K562 (cell line): ENCODE results near the gene SEPHS1. TPM values are rescaled to one million over a fixed set of nuclear protein-coding genes. Genes with fewer than 3 reads are reported as not detected.
"Not testable (repeated sequence)": the region's sequence is repeated elsewhere in the genome, so short reads cannot be mapped to it uniquely, and the experiment has no call there.

Experiments used
- ATAC-seq: fragments of 200-7000 bp; cut with Tn5 transposase; 3 replicates; pipeline ENCODE4 v1.9.1; 2020; ENCODE audit warnings: moderate library complexity
- BruUV-seq: library from RNA; stranded (reverse); fragments of 400-500 nt; replicated peaks from 2 replicates; lab custom pipeline; 2021; lab: Mats Ljungman, UMichigan
- CTCF ChIA-PET: fragments of 300-600 bp; formaldehyde crosslinking; extraction: SDS; loops from one replicate; lab custom pipeline; 2021; ENCODE audit warnings: low intra/inter-chr PET ratio; lab: Yijun Ruan, JAX
- POLR2A ChIA-PET: fragments of 300-600, 350-650 bp; sonication (Branson Sonifier 250); formaldehyde crosslinking; extraction: SDS; loops from one replicate; lab custom pipeline; 2021; ENCODE audit warnings: antibody characterized with exemption, inconsistent platforms; lab: Yijun Ruan, JAX
- DNase-seq, 4 experiments: peaks; one replicate each; pipeline versions ENCODE4 v3.0.0 to v3.0.0-alpha.2; 2011 to 2018; ENCODE audit warnings: low spot score in 3 of 4, mixed read lengths in 3 of 4; ENCODE audit errors: extremely low read depth in 1 of 4
- FAIRE-seq: peaks from 2 replicates; lab custom pipeline; 2011; peaks lifted over from hg19 to GRCh38; lab: Jason Lieb, UNC
- H2AFZ ChIP-seq: 2 replicates; pipeline ENCODE4 v1.6.0; 2011; ENCODE audit warnings: low read depth, low read length, control low read depth, inconsistent platforms
- H3K27ac ChIP-seq: fragments of 200-600 bp; 3 replicates; pipeline ENCODE4 v1.8.0; 2011; ENCODE audit warnings: low read depth, mild to moderate bottlenecking, control low read depth, inconsistent platforms, low read length, moderate library complexity, mixed read lengths; ENCODE audit errors: extremely low read depth
- H3K27me3 ChIP-seq, 2 experiments: fragments of 300-600 bp in 1 of 2; 2 replicates in 1 of 2; 3 replicates in 1 of 2; pipeline versions ENCODE4 v1.6.0 to v1.8.0; 2011; ENCODE audit warnings: inconsistent platforms in 2 of 2, low read length in 2 of 2, mild to moderate bottlenecking in 1 of 2, mixed read lengths in 1 of 2, moderate library complexity in 1 of 2; ENCODE audit not compliant: control insufficient read depth in 2 of 2, insufficient read depth in 2 of 2
- H3K36me3 ChIP-seq: fragments of 300-600 bp; 3 replicates; pipeline ENCODE4 v1.8.0; 2011; ENCODE audit warnings: mild to moderate bottlenecking, low read length, inconsistent platforms; ENCODE audit not compliant: control insufficient read depth, insufficient read depth
- H3K4me1 ChIP-seq, 2 experiments: fragments of 200-600 bp in 1 of 2; replicated peaks in 1 of 2; 2 replicates in 1 of 2; 3 replicates in 1 of 2; pipeline versions ENCODE4 v1.5.1 to v1.8.0; 2011; ENCODE audit warnings: inconsistent platforms in 2 of 2, low read length in 2 of 2, mild to moderate bottlenecking in 1 of 2, mixed read lengths in 1 of 2, moderate library complexity in 1 of 2; ENCODE audit not compliant: control insufficient read depth in 2 of 2, insufficient read depth in 2 of 2
- H3K4me2 ChIP-seq: 2 replicates; pipeline ENCODE4 v1.6.1; 2011; ENCODE audit warnings: low read length, control low read depth, inconsistent platforms, mixed read lengths; ENCODE audit not compliant: insufficient read depth
- H3K4me3 ChIP-seq: fragments of 200-600 bp; sonication (generic), shearing (Covaris generic); 2 replicates; pipeline ENCODE4 v1.5.1; 2016; ENCODE audit warnings: control low read depth, inconsistent platforms
- H3K79me2 ChIP-seq: fragments of 200-600 bp; 3 replicates; pipeline ENCODE4 v1.8.0; 2011; ENCODE audit warnings: low read length, inconsistent platforms; ENCODE audit not compliant: control insufficient read depth, insufficient read depth
- H3K9ac ChIP-seq, 2 experiments: 2 replicates each; pipeline versions ENCODE4 v1.6.0 to v1.6.1; 2011; ENCODE audit warnings: low read depth in 2 of 2, low read length in 2 of 2, control low read depth in 1 of 2, inconsistent platforms in 1 of 2, mild to moderate bottlenecking in 1 of 2, mixed read lengths in 1 of 2; ENCODE audit not compliant: insufficient read depth in 1 of 2
- H3K9me1 ChIP-seq: one replicate; pipeline ENCODE4 v1.6.0; 2011; ENCODE audit warnings: inconsistent platforms, mild to moderate bottlenecking, low read length, moderate library complexity; ENCODE audit not compliant: control insufficient read depth, insufficient read depth
- H3K9me3 ChIP-seq: replicated peaks from 2 replicates; pipeline ENCODE4 v1.5.1; 2011; ENCODE audit warnings: low read depth, low read length, inconsistent platforms; ENCODE audit not compliant: control insufficient read depth, insufficient read depth
- H4K20me1 ChIP-seq: replicated peaks from 2 replicates; pipeline ENCODE4 v1.6.1; 2011; ENCODE audit warnings: low read length, inconsistent platforms, mixed read lengths; ENCODE audit not compliant: control insufficient read depth, insufficient read depth
- NRF1 ChIP-seq, 2 experiments: fragments of 450-650 bp; IDR thresholded peaks in 1 of 2; conservative IDR thresholded peaks in 1 of 2; 2 replicates each; pipeline ENCODE4 v1.6.1; 2014; ENCODE audit warnings: mild to moderate bottlenecking in 2 of 2
- ZNF146 ChIP-seq: IDR thresholded peaks from one replicate; pipeline ENCODE4 v1.6.1; 2018; ENCODE audit warnings: missing compliant biosample characterization; ENCODE audit not compliant: unreplicated experiment
- ZNF282 ChIP-seq: sonication (generic); formaldehyde crosslinking; IDR thresholded peaks from 2 replicates; pipeline ENCODE4 v1.8.1; 2023; ENCODE audit warnings: missing genetic modification reagents
- WGBS: fragments of 100-300 bp; shearing (Covaris generic); methylation state at CpG from one replicate; pipeline ENCODE4 v1.1.6; 2016; ENCODE audit warnings: low coverage, mixed read lengths; ENCODE audit not compliant: insufficient coverage; ENCODE audit errors: missing lambda C conversion rate; 5-methylcytosine and 5-hydroxymethylcytosine counted together
- in situ Hi-C: fragments of 300-500 bp; cut with MboI; formaldehyde crosslinking; loops from 4 replicates; pipeline ENCODE4 v1.15.0; 2018; ENCODE audit warnings: inconsistent platforms, mixed read lengths
- intact Hi-C: fragments of 100-400 bp; cut with micrococcal nuclease; formaldehyde crosslinking; loops from 2 replicates; pipeline ENCODE4 v1.14.2; 2022
- polyA plus RNA-seq, 8 experiments: library from polyadenylated mRNA; depleted of rRNA in 4 of 8; stranded (reverse) in 5 of 8; unstranded in 3 of 8; fragments of >200 nt; fragmentation: Nextera tagmentation in 2 of 8; fragmentation: Illumina TruSeq in 1 of 8; extraction: Ambion mirVana in 2 of 8; extraction: Trizol in 1 of 8; gene quantifications; 2 replicates each; pipeline versions ENCODE4 v1.2.1 to v1.2.3, GENCODE V29; 2011 to 2014; ENCODE audit warnings: inconsistent platforms in 1 of 8, missing spikeins in 1 of 8
- total RNA-seq, 7 experiments: library from RNA; depleted of rRNA in 6 of 7; stranded (reverse); fragments of >200 nt in 6 of 7; fragmentation: Illumina TruSeq in 2 of 7; extraction: Trizol in 2 of 7; gene quantifications; 2 replicates each; pipeline versions ENCODE4 v1.2.1 to v1.2.3, GENCODE V29; 2011 to 2021; ENCODE audit warnings: low replicate concordance in 1 of 7
- TF ChIP-seq, protein P1 (sequence below): fragments of 250-450 bp; sonication (Bioruptor Pico); IDR thresholded peaks from 2 replicates; pipeline ENCODE4 v1.4.0; 2020

SEPHS1 gene
- total and polyA plus RNA-seq, 9 of the 15 experiments (the other 6 are each of a cell fraction or from before 2014, with no cell fraction given), result 14.7 to 82.8 (median 41.8) TPM

DNA sequence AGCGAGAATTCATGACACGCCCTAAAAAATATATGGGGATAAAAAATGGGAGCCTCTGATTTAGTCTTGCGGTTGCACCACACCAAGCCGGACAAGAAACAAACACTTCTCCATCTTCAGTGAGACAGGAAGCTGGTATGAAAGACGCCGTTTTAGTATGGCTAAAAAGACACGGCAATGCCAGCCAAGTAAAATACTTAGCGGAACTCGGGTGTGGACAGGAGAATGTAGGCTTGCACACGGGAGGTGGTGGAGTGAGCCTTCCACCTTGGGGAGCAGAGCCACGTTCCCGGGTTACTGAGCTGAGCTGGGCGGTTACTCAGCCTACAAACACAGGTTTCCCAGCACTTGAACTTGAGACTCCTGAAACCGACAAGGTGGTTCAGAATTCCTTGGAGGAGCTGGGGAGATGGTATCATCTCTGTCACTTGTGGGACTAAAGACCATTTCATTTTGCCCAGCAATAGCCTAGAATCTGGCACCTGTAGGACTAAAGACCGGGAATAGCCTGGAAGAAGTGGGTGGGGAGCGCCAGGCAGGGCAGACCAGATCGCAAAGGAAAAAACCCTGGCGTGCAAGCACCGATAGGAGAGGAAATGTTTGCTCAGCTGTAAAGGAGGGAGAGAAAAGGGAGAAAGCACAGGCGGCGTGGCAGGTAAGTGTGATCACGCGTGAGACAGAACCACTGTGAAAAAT is 34.8 kb upstream of the SEPHS1 start (continued):
- TF ChIP-seq, protein P1, sequence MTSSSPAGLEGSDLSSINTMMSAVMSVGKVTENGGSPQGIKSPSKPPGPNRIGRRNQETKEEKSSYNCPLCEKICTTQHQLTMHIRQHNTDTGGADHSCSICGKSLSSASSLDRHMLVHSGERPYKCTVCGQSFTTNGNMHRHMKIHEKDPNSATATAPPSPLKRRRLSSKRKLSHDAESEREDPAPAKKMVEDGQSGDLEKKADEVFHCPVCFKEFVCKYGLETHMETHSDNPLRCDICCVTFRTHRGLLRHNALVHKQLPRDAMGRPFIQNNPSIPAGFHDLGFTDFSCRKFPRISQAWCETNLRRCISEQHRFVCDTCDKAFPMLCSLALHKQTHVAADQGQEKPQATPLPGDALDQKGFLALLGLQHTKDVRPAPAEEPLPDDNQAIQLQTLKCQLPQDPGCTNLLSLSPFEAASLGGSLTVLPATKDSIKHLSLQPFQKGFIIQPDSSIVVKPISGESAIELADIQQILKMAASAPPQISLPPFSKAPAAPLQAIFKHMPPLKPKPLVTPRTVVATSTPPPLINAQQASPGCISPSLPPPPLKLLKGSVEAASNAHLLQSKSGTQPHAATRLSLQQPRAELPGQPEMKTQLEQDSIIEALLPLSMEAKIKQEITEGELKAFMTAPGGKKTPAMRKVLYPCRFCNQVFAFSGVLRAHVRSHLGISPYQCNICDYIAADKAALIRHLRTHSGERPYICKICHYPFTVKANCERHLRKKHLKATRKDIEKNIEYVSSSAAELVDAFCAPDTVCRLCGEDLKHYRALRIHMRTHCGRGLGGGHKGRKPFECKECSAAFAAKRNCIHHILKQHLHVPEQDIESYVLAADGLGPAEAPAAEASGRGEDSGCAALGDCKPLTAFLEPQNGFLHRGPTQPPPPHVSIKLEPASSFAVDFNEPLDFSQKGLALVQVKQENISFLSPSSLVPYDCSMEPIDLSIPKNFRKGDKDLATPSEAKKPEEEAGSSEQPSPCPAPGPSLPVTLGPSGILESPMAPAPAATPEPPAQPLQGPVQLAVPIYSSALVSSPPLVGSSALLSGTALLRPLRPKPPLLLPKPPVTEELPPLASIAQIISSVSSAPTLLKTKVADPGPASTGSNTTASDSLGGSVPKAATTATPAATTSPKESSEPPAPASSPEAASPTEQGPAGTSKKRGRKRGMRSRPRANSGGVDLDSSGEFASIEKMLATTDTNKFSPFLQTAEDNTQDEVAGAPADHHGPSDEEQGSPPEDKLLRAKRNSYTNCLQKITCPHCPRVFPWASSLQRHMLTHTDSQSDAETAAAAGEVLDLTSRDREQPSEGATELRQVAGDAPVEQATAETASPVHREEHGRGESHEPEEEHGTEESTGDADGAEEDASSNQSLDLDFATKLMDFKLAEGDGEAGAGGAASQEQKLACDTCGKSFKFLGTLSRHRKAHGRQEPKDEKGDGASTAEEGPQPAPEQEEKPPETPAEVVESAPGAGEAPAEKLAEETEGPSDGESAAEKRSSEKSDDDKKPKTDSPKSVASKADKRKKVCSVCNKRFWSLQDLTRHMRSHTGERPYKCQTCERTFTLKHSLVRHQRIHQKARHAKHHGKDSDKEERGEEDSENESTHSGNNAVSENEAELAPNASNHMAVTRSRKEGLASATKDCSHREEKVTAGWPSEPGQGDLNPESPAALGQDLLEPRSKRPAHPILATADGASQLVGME (CRISPR knock-in tag), result no peak
- TF ChIP-seq NRF1 (conservative IDR thresholded peaks at IDR 0.05 in 1 of 2, IDR thresholded peaks at IDR 0.05 in 1 of 2), result no peak
- no peak for TF ChIP-seq ZNF282 (CRISPR knock-in tag)

DNA sequence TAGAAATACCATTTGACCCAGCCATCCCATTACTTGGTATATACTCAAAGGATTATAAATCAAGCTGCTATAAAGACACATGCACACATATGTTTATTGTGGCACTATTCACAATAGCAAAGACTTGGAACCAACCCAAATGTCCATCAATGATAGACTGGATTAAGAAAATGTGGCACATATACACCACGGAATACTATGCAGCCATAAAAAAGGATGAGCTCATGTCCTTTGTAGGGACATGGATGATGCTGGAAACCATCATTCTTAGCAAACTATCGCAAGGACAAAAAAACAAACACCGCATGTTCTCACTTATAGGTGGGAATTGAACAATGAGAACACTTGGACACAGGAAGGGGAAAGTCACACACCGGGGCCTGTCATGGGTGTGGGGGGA is 31.0 kb upstream of the SEPHS1 start:
- in situ Hi-C loops, result loop anchor here (10.0 kb wide), 1 partner anchor 136 kb away; no protein-coding TSS in a partner anchor
- ATAC-seq, CTCF ChIA-PET, BruUV-seq, H3K4me3 ChIP-seq, H3K9me3 ChIP-seq, H2AFZ ChIP-seq, DNase-seq, H3K9ac ChIP-seq, H3K27me3 ChIP-seq, H3K4me2 ChIP-seq, H3K27ac ChIP-seq, H3K79me2 ChIP-seq, intact Hi-C loops, FAIRE-seq, H3K36me3 ChIP-seq, H3K9me1 ChIP-seq: not testable (repeated sequence)
- 80% methylated on average over 1 of the region's 4 CpGs for WGBS
- POLR2A ChIA-PET, result interaction anchor here (1.3 kb wide), 1 partner anchor 9 kb away, joined by 4 read pairs; no protein-coding TSS in a partner anchor
- H3K4me1 ChIP-seq, result peaks cover 2 to 11% of the 10 kb centered on the region in 2 experiments; a peak in 4 of 5 replicates
- peak; percentile 59 for TF ChIP-seq ZNF146 (CRISPR knock-in tag)
- TF ChIP-seq, all 486 proteins: peak for 1; not testable (repeated sequence) for 485
- not testable (repeated sequence) for H4K20me1 ChIP-seq
